GM11168 (cell line): Measurements from ENCODE around the gene ENOX1.

Experiments
- in situ Hi-C: fragments of 300-500 bp; cut with MboI; formaldehyde crosslinking; loops from one replicate; pipeline ENCODE4 v1.12.0; 2022; ENCODE audit warnings: low sequenced_read_pairs; ENCODE audit not compliant: unreplicated experiment

Gene ENOX1

GRCh38 chr13:43278127-43278526 is 508.6 kb downstream of the ENOX1 start:
- in situ Hi-C loops, result no loop called here

- in situ Hi-C loops, result no loop called here
These were observed 509.6 kb downstream of the ENOX1 start for GRCh38 chr13:43277142-43277541.

GRCh38 chr13:43274881-43275280 is 511.9 kb downstream of the ENOX1 start:
- in situ Hi-C loops, result no loop called here

- in situ Hi-C loops, result no loop called here
These were observed 513.4 kb downstream of the ENOX1 start for GRCh38 chr13:43273362-43273761.

- in situ Hi-C loops, result no loop called here
These were observed 513.9 kb downstream of the ENOX1 start for GRCh38 chr13:43272851-43273250.

GRCh38 chr13:43271152-43271551 is 515.6 kb downstream of the ENOX1 start:
- in situ Hi-C loops, result no loop called here

- in situ Hi-C loops, result no loop called here
These were observed 516.5 kb downstream of the ENOX1 start for GRCh38 chr13:43270130-43270830.

- in situ Hi-C loops, result no loop called here
These were observed 517.7 kb downstream of the ENOX1 start for GRCh38 chr13:43269037-43269481.

- in situ Hi-C loops, result no loop called here
These were observed 518.1 kb downstream of the ENOX1 start for GRCh38 chr13:43268632-43269031.

- in situ Hi-C loops, result no loop called here
These were observed 518.9 kb downstream of the ENOX1 start for GRCh38 chr13:43267916-43268315.

- in situ Hi-C loops, result no loop called here
These were observed 519.7 kb downstream of the ENOX1 start for GRCh38 chr13:43266936-43267615.

- in situ Hi-C loops, result no loop called here
These were observed 521.7 kb downstream of the ENOX1 start for GRCh38 chr13:43265028-43265427.

- in situ Hi-C loops, result no loop called here
These were observed 522.3 kb downstream of the ENOX1 start for GRCh38 chr13:43264458-43264857.

GRCh38 chr13:43263047-43263446 is 523.7 kb downstream of the ENOX1 start:
- in situ Hi-C loops, result no loop called here

- in situ Hi-C loops, result no loop called here
These were observed 525.8 kb downstream of the ENOX1 start for GRCh38 chr13:43260999-43261398.

- in situ Hi-C loops, result no loop called here
These were observed 528.0 kb downstream of the ENOX1 start for GRCh38 chr13:43258771-43259170.

- in situ Hi-C loops, result no loop called here
These were observed 529.0 kb downstream of the ENOX1 start for GRCh38 chr13:43257765-43258164.

GRCh38 chr13:43251961-43252360 is 534.8 kb downstream of the ENOX1 start:
- in situ Hi-C loops, result no loop called here

- in situ Hi-C loops, result no loop called here
These were observed 540.4 kb downstream of the ENOX1 start for GRCh38 chr13:43246382-43246781.

GRCh38 chr13:43245374-43245964 is 541.3 kb downstream of the ENOX1 start:
- in situ Hi-C loops, result no loop called here

- in situ Hi-C loops, result no loop called here
These were observed 542.3 kb downstream of the ENOX1 start for GRCh38 chr13:43244481-43244880.
